Muscle layer of duodenum (tissue), 2 donors: Measurements from ENCODE around the gene ETFBKMT.
A peak's percentile ranks its signal among the peaks of the same experiment; 100 is the strongest.
"Not testable (repeated sequence)": the region's sequence is repeated elsewhere in the genome, so short reads cannot be mapped to it uniquely, and the experiment has no call there.

Experiments used
- H3K27ac ChIP-seq: one replicate; pipeline ENCODE4 v1.7.0; 2013; ENCODE audit warnings: mild to moderate bottlenecking, low read length
- H3K27me3 ChIP-seq: one replicate; pipeline ENCODE4 v1.7.0; 2013; ENCODE audit warnings: low read depth, mild to moderate bottlenecking, control low read depth, low read length
- H3K36me3 ChIP-seq, 2 donors: one replicate each; pipeline ENCODE4 v1.7.0; 2013; ENCODE audit warnings: low read length in 2 of 2, control low read depth in 1 of 2, mild to moderate bottlenecking in 1 of 2; ENCODE audit not compliant: insufficient read depth in 2 of 2, control insufficient read depth in 1 of 2
- H3K4me1 ChIP-seq, 2 donors: one replicate each; pipeline ENCODE4 v1.7.0; 2013; ENCODE audit warnings: low read length in 2 of 2, mild to moderate bottlenecking in 2 of 2, control low read depth in 1 of 2, moderate library complexity in 1 of 2; ENCODE audit not compliant: insufficient read depth in 2 of 2, control insufficient read depth in 1 of 2
- H3K4me3 ChIP-seq, 2 donors: one replicate each; pipeline ENCODE4 v1.7.0; 2013; ENCODE audit warnings: low read length in 2 of 2, low read depth in 1 of 2, mild to moderate bottlenecking in 1 of 2
- H3K9me3 ChIP-seq, 2 donors: one replicate each; pipeline ENCODE4 v1.7.0; 2013; ENCODE audit warnings: low read length in 2 of 2, control low read depth in 1 of 2, mild to moderate bottlenecking in 1 of 2; ENCODE audit not compliant: control insufficient read depth in 1 of 2
- donor health status: healthy.

Gene ETFBKMT

GRCh38 chr12:31702047-31702446 lies 42.6 kb downstream of the ETFBKMT start:
- H3K27me3 ChIP-seq = no peaks in the 10 kb centered on the region
- no peak overlapping the region for H3K27ac ChIP-seq
- H3K4me3 ChIP-seq = no peak overlapping the region
- H3K4me1 ChIP-seq = no peaks in the 10 kb centered on the region
- no peaks in the 10 kb centered on the region for H3K9me3 ChIP-seq
- H3K36me3 ChIP-seq = peaks cover 0 to 18% of the 10 kb centered on the region in 2 donors

GRCh38 chr12:31705621-31706020 lies 46.1 kb downstream of the ETFBKMT start:
- Histone ChIP-seq H3K36me3 (peaks cover 0 to 9% of the 10 kb centered on the region in 2 donors), H3K9me3 (peaks cover 0 to 7% of the 10 kb centered on the region in 2 donors), H3K4me3 (no peak overlapping the region), H3K27ac (no peak overlapping the region), H3K27me3 (no peaks in the 10 kb centered on the region), H3K4me1 (no peaks in the 10 kb centered on the region)

- not testable (repeated sequence) for H3K9me3 ChIP-seq, H3K4me3 ChIP-seq, H3K27me3 ChIP-seq, H3K27ac ChIP-seq, H3K36me3 ChIP-seq, H3K4me1 ChIP-seq
These were observed 48.6 kb downstream of the ETFBKMT start for GRCh38 chr12:31708118-31708517.

- no peaks in the 10 kb centered on the region for H3K4me1 ChIP-seq
- peaks cover 0 to 5% of the 10 kb centered on the region in 2 donors for H3K36me3 ChIP-seq
- H3K4me3 ChIP-seq = no peak overlapping the region
- H3K9me3 ChIP-seq = peaks cover 0 to 7% of the 10 kb centered on the region in 2 donors
- no peak overlapping the region for H3K27ac ChIP-seq
- no peaks in the 10 kb centered on the region for H3K27me3 ChIP-seq
These were observed 50.7 kb downstream of the ETFBKMT start for GRCh38 chr12:31710021-31710818.

- Histone ChIP-seq H3K9me3 (peaks cover 0 to 2% of the 10 kb centered on the region in 2 donors), H3K4me3 (no peak overlapping the region), H3K36me3 (no peaks in the 10 kb centered on the region), H3K27me3 (no peaks in the 10 kb centered on the region), H3K4me1 (no peaks in the 10 kb centered on the region), H3K27ac (no peak overlapping the region)
These were observed 53.4 kb downstream of the ETFBKMT start for GRCh38 chr12:31712877-31713276.

GRCh38 chr12:31714406-31715271 lies 55.2 kb downstream of the ETFBKMT start:
- Histone ChIP-seq H3K27ac (no peak overlapping the region), H3K27me3 (no peaks in the 10 kb centered on the region)

GRCh38 chr12:31715283-31715825 lies 55.9 kb downstream of the ETFBKMT start:
- Histone ChIP-seq H3K36me3 (peaks cover 0 to 4% of the 10 kb centered on the region in 2 donors), H3K9me3 (no peaks in the 10 kb centered on the region), H3K27ac (peak overlapping the region; percentile 28)

More at GRCh38 chr12:31714406-31715271, 55.2 kb downstream of the ETFBKMT start:
- H3K36me3 ChIP-seq = peaks cover 0 to 4% of the 10 kb centered on the region in 2 donors
- H3K4me1 ChIP-seq = no peaks in the 10 kb centered on the region
- H3K9me3 ChIP-seq = no peaks in the 10 kb centered on the region
- H3K4me3 ChIP-seq = no peak overlapping the region

GRCh38 chr12:31716998-31717397 lies 57.5 kb downstream of the ETFBKMT start:
- not testable (repeated sequence) for H3K4me3 ChIP-seq, H3K27ac ChIP-seq, H3K4me1 ChIP-seq, H3K27me3 ChIP-seq, H3K9me3 ChIP-seq, H3K36me3 ChIP-seq

More at GRCh38 chr12:31715283-31715825, 55.9 kb downstream of the ETFBKMT start:
- H3K4me1 ChIP-seq = no peaks in the 10 kb centered on the region
- H3K27me3 ChIP-seq = no peaks in the 10 kb centered on the region
- H3K4me3 ChIP-seq = no peak overlapping the region

GRCh38 chr12:31718542-31719198 lies 59.2 kb downstream of the ETFBKMT start:
- H3K36me3 ChIP-seq, H3K9me3 ChIP-seq, H3K27me3 ChIP-seq, H3K4me1 ChIP-seq, H3K4me3 ChIP-seq, H3K27ac ChIP-seq: not testable (repeated sequence)

- no peaks in the 10 kb centered on the region for H3K4me1 ChIP-seq
- no peak overlapping the region for H3K27ac ChIP-seq
- H3K36me3 ChIP-seq = peaks cover 0 to 4% of the 10 kb centered on the region in 2 donors
- no peak overlapping the region for H3K4me3 ChIP-seq
- H3K27me3 ChIP-seq = no peaks in the 10 kb centered on the region
- H3K9me3 ChIP-seq = no peaks in the 10 kb centered on the region
These were observed 63.1 kb downstream of the ETFBKMT start for GRCh38 chr12:31722580-31722979.
